ENCODE data around the gene BATF3.

GRCh38 chr1:212727386-212728181 lies 27.9 kb upstream of the BATF3 start:
- TF ChIP-seq POLR2A (IDR thresholded peaks at IDR 0.05) (no peak), CTCF (IDR thresholded peaks at IDR 0.05) (no peak), POLR2AphosphoS5 (IDR thresholded peaks at IDR 0.05; ENCODE audit: insufficient read depth in 1 of 2, low read depth in 1 of 2) (no peak)

All from vagina (tissue), 2 donors.